Measurements from ENCODE around the gene AGTPBP1. TPM values are rescaled to one million over a fixed set of nuclear protein-coding genes. Genes with fewer than 3 reads are reported as not detected.

The AGTPBP1 gene
- total RNA-seq, 3 donors from 2014 or later (not counting 1 experiment from before 2014, with no cell fraction given): 140 to 150 (median 140) TPM

- Histone ChIP-seq H3K27ac (ENCODE audit: low read length) (no peak overlapping the region), H3K9me3 (ENCODE audit: control insufficient read depth, insufficient read depth, low read length) (no peaks in the 10 kb centered on the region), H3K36me3 (ENCODE audit: control insufficient read depth, insufficient read depth, low read length) (peaks cover 14% of the 10 kb centered on the region), H3K4me1 (ENCODE audit: control insufficient read depth, insufficient read depth, low read length) (no peaks in the 10 kb centered on the region), H3K27me3 (ENCODE audit: control insufficient read depth, insufficient read depth, low read length) (no peaks in the 10 kb centered on the region), H3K4me3 (ENCODE audit: low read length) (no peak overlapping the region)
- H3K4me3 Mint-ChIP-seq: no peak overlapping the region
- H3K9me3 Mint-ChIP-seq: no peaks in the 10 kb centered on the region
- DNase-seq (no peak), ATAC-seq (no peak)
- TF ChIP-seq CTCF (IDR thresholded peaks at IDR 0.05): no peak
- no peak overlapping the region for H3K27ac Mint-ChIP-seq
- H3K36me3 Mint-ChIP-seq: no peaks in the 10 kb centered on the region
- intact Hi-C loops (cut with micrococcal nuclease): no loop called here
- H3K4me1 Mint-ChIP-seq: peaks cover 5 to 9% of the 10 kb centered on the region in 2 donors
- no CpG with 5 or more reads among the region's 1 CpG for WGBS (ENCODE audit: insufficient coverage)
- H3K27me3 Mint-ChIP-seq (ENCODE audit: low read depth in 2 of 2): no peaks in the 10 kb centered on the region
Observed at GRCh38 chr9:85658716-85659115, 83.0 kb downstream of the AGTPBP1 start.

GRCh38 chr9:85653153-85653552 is 88.6 kb downstream of the AGTPBP1 start:
- H3K27me3 Mint-ChIP-seq (ENCODE audit: low read depth in 2 of 2): no peaks in the 10 kb centered on the region
- ATAC-seq (no peak), DNase-seq (no peak)
- no peak overlapping the region for H3K4me3 Mint-ChIP-seq
- no peak for TF ChIP-seq CTCF (IDR thresholded peaks at IDR 0.05)
- no peaks in the 10 kb centered on the region for H3K9me3 Mint-ChIP-seq
- Histone ChIP-seq H3K4me1 (ENCODE audit: control insufficient read depth, insufficient read depth, low read length) (no peaks in the 10 kb centered on the region), H3K27me3 (ENCODE audit: control insufficient read depth, insufficient read depth, low read length) (no peaks in the 10 kb centered on the region), H3K27ac (ENCODE audit: low read length) (no peak overlapping the region), H3K36me3 (ENCODE audit: control insufficient read depth, insufficient read depth, low read length) (peaks cover 28% of the 10 kb centered on the region), H3K9me3 (ENCODE audit: control insufficient read depth, insufficient read depth, low read length) (no peaks in the 10 kb centered on the region), H3K4me3 (ENCODE audit: low read length) (no peak overlapping the region)
- H3K4me1 Mint-ChIP-seq: peaks cover 2 to 6% of the 10 kb centered on the region in 2 donors
- intact Hi-C loops (cut with micrococcal nuclease): no loop called here
- H3K27ac Mint-ChIP-seq: peak overlapping the region in 1 of 2 donors; percentile 8
- no peaks in the 10 kb centered on the region for H3K36me3 Mint-ChIP-seq
- 98% methylated on average over 4 of the region's 4 CpGs for WGBS (ENCODE audit: insufficient coverage)

- WGBS (ENCODE audit: insufficient coverage): 81% methylated on average over 1 of the region's 1 CpG
- Mint-ChIP-seq H3K4me1 (peaks cover 17 to 26% of the 10 kb centered on the region in 2 donors), H3K27me3 (ENCODE audit: low read depth in 2 of 2) (no peaks in the 10 kb centered on the region), H3K9me3 (no peaks in the 10 kb centered on the region), H3K4me3 (no peak overlapping the region), H3K36me3 (peaks cover 9% of the 10 kb centered on the region), H3K27ac (peak overlapping the region; percentile 61 to 70)
- Histone ChIP-seq H3K9me3 (ENCODE audit: control insufficient read depth, insufficient read depth, low read length) (no peaks in the 10 kb centered on the region), H3K4me3 (ENCODE audit: low read length) (no peak overlapping the region), H3K36me3 (ENCODE audit: control insufficient read depth, insufficient read depth, low read length) (peaks cover 26% of the 10 kb centered on the region), H3K27me3 (ENCODE audit: control insufficient read depth, insufficient read depth, low read length) (no peaks in the 10 kb centered on the region), H3K27ac (ENCODE audit: low read length) (no peak overlapping the region), H3K4me1 (ENCODE audit: control insufficient read depth, insufficient read depth, low read length) (no peaks in the 10 kb centered on the region)
- no peak for ATAC-seq
- no peak for TF ChIP-seq CTCF (IDR thresholded peaks at IDR 0.05)
- intact Hi-C loops (cut with micrococcal nuclease): no loop called here
- no peak for DNase-seq
Observed at GRCh38 chr9:85647571-85647970, 94.2 kb downstream of the AGTPBP1 start.

- H3K27ac Mint-ChIP-seq: peak overlapping the region; percentile 61 to 70
- Histone ChIP-seq H3K27me3 (ENCODE audit: control insufficient read depth, insufficient read depth, low read length) (no peaks in the 10 kb centered on the region), H3K9me3 (ENCODE audit: control insufficient read depth, insufficient read depth, low read length) (no peaks in the 10 kb centered on the region), H3K4me1 (ENCODE audit: control insufficient read depth, insufficient read depth, low read length) (no peaks in the 10 kb centered on the region), H3K36me3 (ENCODE audit: control insufficient read depth, insufficient read depth, low read length) (peaks cover 32% of the 10 kb centered on the region), H3K4me3 (ENCODE audit: low read length) (no peak overlapping the region), H3K27ac (ENCODE audit: low read length) (no peak overlapping the region)
- intact Hi-C loops (cut with micrococcal nuclease): no loop called here
- H3K27me3 Mint-ChIP-seq (ENCODE audit: low read depth in 2 of 2): no peaks in the 10 kb centered on the region
- peaks cover 9% of the 10 kb centered on the region for H3K36me3 Mint-ChIP-seq
- no peak overlapping the region for H3K4me3 Mint-ChIP-seq
- DNase-seq (peak in 1 of 2 donors; percentile 47), ATAC-seq (peak; percentile 67 to 91 (median 77))
- peaks cover 17 to 25% of the 10 kb centered on the region in 2 donors for H3K4me1 Mint-ChIP-seq
- H3K9me3 Mint-ChIP-seq: no peaks in the 10 kb centered on the region
- WGBS (ENCODE audit: insufficient coverage): no CpG with 5 or more reads among the region's 3 CpGs
- TF ChIP-seq CTCF (IDR thresholded peaks at IDR 0.05): no peak
Observed at GRCh38 chr9:85645909-85646627, 95.7 kb downstream of the AGTPBP1 start.

All from natural killer cell (primary cell).